K562 (cell line): ENCODE results near the gene TTC13. TPM values are rescaled to one million over a fixed set of nuclear protein-coding genes. Genes with fewer than 3 reads are reported as not detected.

Experiments
- CTBP1 ChIP-seq: fragments of 450-650 bp; IDR thresholded peaks from 2 replicates; pipeline ENCODE4 v1.6.1; 2016; ENCODE audit warnings: borderline replicate concordance
- RBM39 ChIP-seq: fragments of 200-400 bp; formaldehyde crosslinking; optimal IDR thresholded peaks from 2 replicates; pipeline ENCODE3; 2018; ENCODE audit warnings: low read depth, low read length
- SRSF9 ChIP-seq: fragments of 200-400 bp; formaldehyde crosslinking; IDR thresholded peaks from 2 replicates; pipeline ENCODE4 v1.6.1; 2017; ENCODE audit warnings: low read depth, low read length, borderline replicate concordance
- TAF7 ChIP-seq: fragments of 450-650 bp; IDR thresholded peaks from 2 replicates; pipeline ENCODE4 v1.6.1; 2016; ENCODE audit warnings: missing genetic modification characterization, missing compliant biosample characterization
- YY1 ChIP-seq, 3 experiments: IDR thresholded peaks; 2 replicates each; pipeline ENCODE4 v1.6.1; 2011; ENCODE audit warnings: low read length in 2 of 3, mild to moderate bottlenecking in 2 of 3, moderate library complexity in 2 of 3, borderline replicate concordance in 1 of 3, control low read depth in 1 of 3, low read depth in 1 of 3; ENCODE audit not compliant: insufficient read depth in 3 of 3, insufficient replicate concordance in 2 of 3, control insufficient read depth in 1 of 3, insufficient read length in 1 of 3; ENCODE audit errors: extremely low read depth in 1 of 3
- ZBTB1 ChIP-seq: sonication (generic); formaldehyde crosslinking; IDR thresholded peaks from 2 replicates; pipeline ENCODE4 v1.8.1; 2023; ENCODE audit warnings: missing genetic modification reagents, low read depth, mild to moderate bottlenecking, borderline replicate concordance
- polyA plus RNA-seq, 8 experiments: library from polyadenylated mRNA; depleted of rRNA in 4 of 8; stranded (reverse) in 5 of 8; unstranded in 3 of 8; fragments of >200 nt; fragmentation: Nextera tagmentation in 2 of 8; fragmentation: Illumina TruSeq in 1 of 8; extraction: Ambion mirVana in 2 of 8; extraction: Trizol in 1 of 8; gene quantifications; 2 replicates each; pipeline versions ENCODE4 v1.2.1 to v1.2.3, GENCODE V29; 2011 to 2014; ENCODE audit warnings: inconsistent platforms in 1 of 8, missing spikeins in 1 of 8
- total RNA-seq, 7 experiments: library from RNA; depleted of rRNA in 6 of 7; stranded (reverse); fragments of >200 nt in 6 of 7; fragmentation: Illumina TruSeq in 2 of 7; extraction: Trizol in 2 of 7; gene quantifications; 2 replicates each; pipeline versions ENCODE4 v1.2.1 to v1.2.3, GENCODE V29; 2011 to 2021; ENCODE audit warnings: low replicate concordance in 1 of 7
- TF ChIP-seq, protein P1 (sequence below): fragments of 150-350 bp; IDR thresholded peaks from 2 replicates; pipeline ENCODE4 v1.6.1; 2014; ENCODE audit warnings: low read depth, mild to moderate bottlenecking, low read length, borderline replicate concordance
- TF ChIP-seq, protein P2 (sequence below): fragments of 450-650 bp; IDR thresholded peaks from 2 replicates; pipeline ENCODE4 v1.6.1; 2016; ENCODE audit warnings: mild to moderate bottlenecking, moderate library complexity
- TF ChIP-seq, protein P3 (sequence below): sonication (generic); formaldehyde crosslinking; IDR thresholded peaks from 2 replicates; pipeline ENCODE4 v1.9.0; 2022; ENCODE audit warnings: mild to moderate bottlenecking, missing genetic modification reagents

The TTC13 gene
- total and polyA plus RNA-seq, 9 of the 15 experiments (the other 6 are each of a cell fraction or from before 2014, with no cell fraction given) = 1.7 to 13.8 (median 9.6) TPM

DNA sequence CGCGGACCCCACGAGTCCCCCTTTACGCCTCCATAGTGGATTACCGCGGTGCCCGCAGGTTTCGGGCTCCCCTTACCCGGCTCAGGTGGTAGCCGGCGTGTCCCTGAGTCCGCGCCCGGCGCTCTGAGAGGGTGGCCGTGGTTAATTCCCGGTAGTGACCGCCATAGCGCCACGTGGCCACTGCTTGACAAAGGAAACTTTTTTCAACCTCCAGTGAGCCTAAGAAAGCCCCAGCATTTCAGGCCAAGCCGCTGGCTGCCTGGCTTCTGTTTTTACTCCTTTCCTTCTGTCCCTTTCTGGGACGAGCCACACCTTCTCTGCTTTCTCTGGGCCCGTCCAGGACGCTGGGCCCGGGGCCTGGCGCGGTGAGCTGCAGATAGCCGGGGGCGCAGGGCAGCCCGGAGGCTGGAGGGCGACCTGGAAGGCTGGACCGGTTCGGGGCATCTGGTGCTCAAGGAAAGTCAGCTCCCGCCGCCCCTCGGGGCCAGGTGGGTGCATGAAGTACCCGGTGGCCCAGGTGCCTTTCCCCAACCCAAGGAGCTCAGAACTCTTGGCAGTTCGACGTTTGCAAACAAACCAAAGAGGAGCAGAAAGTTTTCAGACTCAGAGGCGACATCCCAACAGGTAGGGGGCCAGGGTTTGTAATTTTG lies 109.8 kb downstream of the TTC13 start (continued):
- TF ChIP-seq, protein P1, sequence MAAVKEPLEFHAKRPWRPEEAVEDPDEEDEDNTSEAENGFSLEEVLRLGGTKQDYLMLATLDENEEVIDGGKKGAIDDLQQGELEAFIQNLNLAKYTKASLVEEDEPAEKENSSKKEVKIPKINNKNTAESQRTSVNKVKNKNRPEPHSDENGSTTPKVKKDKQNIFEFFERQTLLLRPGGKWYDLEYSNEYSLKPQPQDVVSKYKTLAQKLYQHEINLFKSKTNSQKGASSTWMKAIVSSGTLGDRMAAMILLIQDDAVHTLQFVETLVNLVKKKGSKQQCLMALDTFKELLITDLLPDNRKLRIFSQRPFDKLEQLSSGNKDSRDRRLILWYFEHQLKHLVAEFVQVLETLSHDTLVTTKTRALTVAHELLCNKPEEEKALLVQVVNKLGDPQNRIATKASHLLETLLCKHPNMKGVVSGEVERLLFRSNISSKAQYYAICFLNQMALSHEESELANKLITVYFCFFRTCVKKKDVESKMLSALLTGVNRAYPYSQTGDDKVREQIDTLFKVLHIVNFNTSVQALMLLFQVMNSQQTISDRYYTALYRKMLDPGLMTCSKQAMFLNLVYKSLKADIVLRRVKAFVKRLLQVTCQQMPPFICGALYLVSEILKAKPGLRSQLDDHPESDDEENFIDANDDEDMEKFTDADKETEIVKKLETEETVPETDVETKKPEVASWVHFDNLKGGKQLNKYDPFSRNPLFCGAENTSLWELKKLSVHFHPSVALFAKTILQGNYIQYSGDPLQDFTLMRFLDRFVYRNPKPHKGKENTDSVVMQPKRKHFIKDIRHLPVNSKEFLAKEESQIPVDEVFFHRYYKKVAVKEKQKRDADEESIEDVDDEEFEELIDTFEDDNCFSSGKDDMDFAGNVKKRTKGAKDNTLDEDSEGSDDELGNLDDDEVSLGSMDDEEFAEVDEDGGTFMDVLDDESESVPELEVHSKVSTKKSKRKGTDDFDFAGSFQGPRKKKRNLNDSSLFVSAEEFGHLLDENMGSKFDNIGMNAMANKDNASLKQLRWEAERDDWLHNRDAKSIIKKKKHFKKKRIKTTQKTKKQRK = no peak
- TF ChIP-seq RBM39 = no peak
- TF ChIP-seq CTBP1 = 0 out of 2 replicates have a peak, but pooled peaks have one; percentile 10
- TF ChIP-seq, protein P2, sequence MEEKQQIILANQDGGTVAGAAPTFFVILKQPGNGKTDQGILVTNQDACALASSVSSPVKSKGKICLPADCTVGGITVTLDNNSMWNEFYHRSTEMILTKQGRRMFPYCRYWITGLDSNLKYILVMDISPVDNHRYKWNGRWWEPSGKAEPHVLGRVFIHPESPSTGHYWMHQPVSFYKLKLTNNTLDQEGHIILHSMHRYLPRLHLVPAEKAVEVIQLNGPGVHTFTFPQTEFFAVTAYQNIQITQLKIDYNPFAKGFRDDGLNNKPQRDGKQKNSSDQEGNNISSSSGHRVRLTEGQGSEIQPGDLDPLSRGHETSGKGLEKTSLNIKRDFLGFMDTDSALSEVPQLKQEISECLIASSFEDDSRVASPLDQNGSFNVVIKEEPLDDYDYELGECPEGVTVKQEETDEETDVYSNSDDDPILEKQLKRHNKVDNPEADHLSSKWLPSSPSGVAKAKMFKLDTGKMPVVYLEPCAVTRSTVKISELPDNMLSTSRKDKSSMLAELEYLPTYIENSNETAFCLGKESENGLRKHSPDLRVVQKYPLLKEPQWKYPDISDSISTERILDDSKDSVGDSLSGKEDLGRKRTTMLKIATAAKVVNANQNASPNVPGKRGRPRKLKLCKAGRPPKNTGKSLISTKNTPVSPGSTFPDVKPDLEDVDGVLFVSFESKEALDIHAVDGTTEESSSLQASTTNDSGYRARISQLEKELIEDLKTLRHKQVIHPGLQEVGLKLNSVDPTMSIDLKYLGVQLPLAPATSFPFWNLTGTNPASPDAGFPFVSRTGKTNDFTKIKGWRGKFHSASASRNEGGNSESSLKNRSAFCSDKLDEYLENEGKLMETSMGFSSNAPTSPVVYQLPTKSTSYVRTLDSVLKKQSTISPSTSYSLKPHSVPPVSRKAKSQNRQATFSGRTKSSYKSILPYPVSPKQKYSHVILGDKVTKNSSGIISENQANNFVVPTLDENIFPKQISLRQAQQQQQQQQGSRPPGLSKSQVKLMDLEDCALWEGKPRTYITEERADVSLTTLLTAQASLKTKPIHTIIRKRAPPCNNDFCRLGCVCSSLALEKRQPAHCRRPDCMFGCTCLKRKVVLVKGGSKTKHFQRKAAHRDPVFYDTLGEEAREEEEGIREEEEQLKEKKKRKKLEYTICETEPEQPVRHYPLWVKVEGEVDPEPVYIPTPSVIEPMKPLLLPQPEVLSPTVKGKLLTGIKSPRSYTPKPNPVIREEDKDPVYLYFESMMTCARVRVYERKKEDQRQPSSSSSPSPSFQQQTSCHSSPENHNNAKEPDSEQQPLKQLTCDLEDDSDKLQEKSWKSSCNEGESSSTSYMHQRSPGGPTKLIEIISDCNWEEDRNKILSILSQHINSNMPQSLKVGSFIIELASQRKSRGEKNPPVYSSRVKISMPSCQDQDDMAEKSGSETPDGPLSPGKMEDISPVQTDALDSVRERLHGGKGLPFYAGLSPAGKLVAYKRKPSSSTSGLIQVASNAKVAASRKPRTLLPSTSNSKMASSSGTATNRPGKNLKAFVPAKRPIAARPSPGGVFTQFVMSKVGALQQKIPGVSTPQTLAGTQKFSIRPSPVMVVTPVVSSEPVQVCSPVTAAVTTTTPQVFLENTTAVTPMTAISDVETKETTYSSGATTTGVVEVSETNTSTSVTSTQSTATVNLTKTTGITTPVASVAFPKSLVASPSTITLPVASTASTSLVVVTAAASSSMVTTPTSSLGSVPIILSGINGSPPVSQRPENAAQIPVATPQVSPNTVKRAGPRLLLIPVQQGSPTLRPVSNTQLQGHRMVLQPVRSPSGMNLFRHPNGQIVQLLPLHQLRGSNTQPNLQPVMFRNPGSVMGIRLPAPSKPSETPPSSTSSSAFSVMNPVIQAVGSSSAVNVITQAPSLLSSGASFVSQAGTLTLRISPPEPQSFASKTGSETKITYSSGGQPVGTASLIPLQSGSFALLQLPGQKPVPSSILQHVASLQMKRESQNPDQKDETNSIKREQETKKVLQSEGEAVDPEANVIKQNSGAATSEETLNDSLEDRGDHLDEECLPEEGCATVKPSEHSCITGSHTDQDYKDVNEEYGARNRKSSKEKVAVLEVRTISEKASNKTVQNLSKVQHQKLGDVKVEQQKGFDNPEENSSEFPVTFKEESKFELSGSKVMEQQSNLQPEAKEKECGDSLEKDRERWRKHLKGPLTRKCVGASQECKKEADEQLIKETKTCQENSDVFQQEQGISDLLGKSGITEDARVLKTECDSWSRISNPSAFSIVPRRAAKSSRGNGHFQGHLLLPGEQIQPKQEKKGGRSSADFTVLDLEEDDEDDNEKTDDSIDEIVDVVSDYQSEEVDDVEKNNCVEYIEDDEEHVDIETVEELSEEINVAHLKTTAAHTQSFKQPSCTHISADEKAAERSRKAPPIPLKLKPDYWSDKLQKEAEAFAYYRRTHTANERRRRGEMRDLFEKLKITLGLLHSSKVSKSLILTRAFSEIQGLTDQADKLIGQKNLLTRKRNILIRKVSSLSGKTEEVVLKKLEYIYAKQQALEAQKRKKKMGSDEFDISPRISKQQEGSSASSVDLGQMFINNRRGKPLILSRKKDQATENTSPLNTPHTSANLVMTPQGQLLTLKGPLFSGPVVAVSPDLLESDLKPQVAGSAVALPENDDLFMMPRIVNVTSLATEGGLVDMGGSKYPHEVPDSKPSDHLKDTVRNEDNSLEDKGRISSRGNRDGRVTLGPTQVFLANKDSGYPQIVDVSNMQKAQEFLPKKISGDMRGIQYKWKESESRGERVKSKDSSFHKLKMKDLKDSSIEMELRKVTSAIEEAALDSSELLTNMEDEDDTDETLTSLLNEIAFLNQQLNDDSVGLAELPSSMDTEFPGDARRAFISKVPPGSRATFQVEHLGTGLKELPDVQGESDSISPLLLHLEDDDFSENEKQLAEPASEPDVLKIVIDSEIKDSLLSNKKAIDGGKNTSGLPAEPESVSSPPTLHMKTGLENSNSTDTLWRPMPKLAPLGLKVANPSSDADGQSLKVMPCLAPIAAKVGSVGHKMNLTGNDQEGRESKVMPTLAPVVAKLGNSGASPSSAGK = peak; percentile 71; the same call in 1 of the 2 replicates
- TF ChIP-seq, protein P3, sequence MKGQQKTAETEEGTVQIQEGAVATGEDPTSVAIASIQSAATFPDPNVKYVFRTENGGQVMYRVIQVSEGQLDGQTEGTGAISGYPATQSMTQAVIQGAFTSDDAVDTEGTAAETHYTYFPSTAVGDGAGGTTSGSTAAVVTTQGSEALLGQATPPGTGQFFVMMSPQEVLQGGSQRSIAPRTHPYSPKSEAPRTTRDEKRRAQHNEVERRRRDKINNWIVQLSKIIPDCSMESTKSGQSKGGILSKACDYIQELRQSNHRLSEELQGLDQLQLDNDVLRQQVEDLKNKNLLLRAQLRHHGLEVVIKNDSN (CRISPR knock-in tag) = peak; percentile 70
- 0 out of 2 replicates have a peak, but pooled peaks have one; percentile 56 for TF ChIP-seq ZBTB1 (CRISPR knock-in tag)
- peak in 2 of 3 experiments; percentile 9 to 74 for TF ChIP-seq YY1 (IDR thresholded peaks at IDR 0.05; ENCODE audit: borderline replicate concordance in 1 of 3, control insufficient read depth in 1 of 3, extremely low read depth in 1 of 3, insufficient read depth in 3 of 3, insufficient read length in 1 of 3, insufficient replicate concordance in 2 of 3, low read depth in 1 of 3, low read length in 2 of 3)
- TF ChIP-seq TAF7 (tag) = no peak
- no peak for TF ChIP-seq SRSF9
